HG02759 (cell line): ENCODE measurements around the gene CD19.
"Not testable (repeated sequence)": the region's sequence is repeated elsewhere in the genome, so short reads cannot be mapped to it uniquely, and the experiment has no call there.

Experiments used
- ATAC-seq: cut with Tn5 transposase; IDR thresholded peaks from one replicate; pipeline ENCODE4 v1.9.1; 2021; ENCODE audit warnings: mild to moderate bottlenecking, moderate library complexity; ENCODE audit not compliant: unreplicated experiment

CD19 gene

GRCh38 chr16:28980330-28980729, 48.6 kb downstream of the CD19 start:
- ATAC-seq = not testable (repeated sequence)

GRCh38 chr16:28980929-28981328, 49.2 kb downstream of the CD19 start:
- ATAC-seq = no peak

- ATAC-seq = no peak
Measured at GRCh38 chr16:28981517-28981916, 49.7 kb downstream of the CD19 start.

GRCh38 chr16:28982418-28982817, 50.6 kb downstream of the CD19 start:
- no peak for ATAC-seq

GRCh38 chr16:28982949-28983348, 51.2 kb downstream of the CD19 start:
- no peak for ATAC-seq

GRCh38 chr16:28983644-28984043, 51.9 kb downstream of the CD19 start:
- no peak for ATAC-seq

GRCh38 chr16:28984091-28984490, 52.3 kb downstream of the CD19 start:
- no peak for ATAC-seq

GRCh38 chr16:28984619-28985135, 52.9 kb downstream of the CD19 start, which contains the start of gene LAT:
Gene LAT, plus strand, starts transcription at chr16:28985052. Its CDS starts 366 bp downstream, at chr16:28985418.
- peak; percentile 68 for ATAC-seq

- ATAC-seq = no peak
Measured at GRCh38 chr16:28985211-28986041, 53.7 kb downstream of the CD19 start.

- no peak for ATAC-seq
Measured at GRCh38 chr16:28986046-28986445, 54.3 kb downstream of the CD19 start.

GRCh38 chr16:28986492-28986891, 54.7 kb downstream of the CD19 start:
- no peak for ATAC-seq

- ATAC-seq = no peak
Measured at GRCh38 chr16:28987170-28987853, 55.5 kb downstream of the CD19 start.
